A549 (cell line): ENCODE results near the gene CALHM3. TPM values are rescaled to one million over a fixed set of nuclear protein-coding genes. Genes with fewer than 3 reads are reported as not detected.

Experiments used
- ATAC-seq, 2 experiments: fragments of 200-7000 bp in 1 of 2; fragments of >200 bp in 1 of 2; cut with Nextera tagmentation in 1 of 2; cut with Tn5 transposase in 1 of 2; 3 replicates each; pipeline versions ENCODE4 v1.8.0 to v1.9.1; 2018 to 2020; ENCODE audit warnings: mild to moderate bottlenecking in 1 of 2, moderate library complexity in 1 of 2
- CTCF ChIA-PET: fragments of 300-600 bp; sonication (Branson Sonifier 250); formaldehyde crosslinking; extraction: SDS; loops from one replicate; lab custom pipeline; 2021; ENCODE audit warnings: antibody characterized with exemption, inconsistent platforms; lab: Yijun Ruan, JAX
- POLR2A ChIA-PET: fragments of 350-600 bp; formaldehyde crosslinking; extraction: SDS; loops from one replicate; lab custom pipeline; 2021; ENCODE audit warnings: antibody characterized with exemption, inconsistent platforms; lab: Yijun Ruan, JAX
- DNase-seq, 2 experiments: peaks; one replicate each; pipeline versions ENCODE4 v3.0.0 to v3.0.0-alpha.2; 2011 to 2016; ENCODE audit warnings: low read depth in 1 of 2, low spot score in 1 of 2
- FAIRE-seq: peaks from 2 replicates; lab custom pipeline; 2011; peaks lifted over from hg19 to GRCh38; lab: Jason Lieb, UNC
- H3K27ac ChIP-seq, 2 experiments: fragments of >200 bp; sonication (Bioruptor Twin); formaldehyde crosslinking; 3 replicates each; pipeline ENCODE4 v1.5.1; 2016 to 2017
- H3K4me1 ChIP-seq: fragments of >200 bp; sonication (Bioruptor Twin); formaldehyde crosslinking; 3 replicates; pipeline ENCODE4 v1.6.1; 2016
- H3K4me2 ChIP-seq: fragments of >200 bp; sonication (Bioruptor Twin); formaldehyde crosslinking; 3 replicates; pipeline ENCODE4 v1.6.1; 2016
- H3K4me3 ChIP-seq: fragments of >200 bp; sonication (Bioruptor Twin); formaldehyde crosslinking; 3 replicates; pipeline ENCODE4 v1.5.1; 2016
- H3K9me3 ChIP-seq: fragments of >200 bp; sonication (Bioruptor Twin); formaldehyde crosslinking; 3 replicates; pipeline ENCODE4 v1.6.1; 2016
- BHLHE40 ChIP-seq: IDR thresholded peaks from 2 replicates; pipeline ENCODE4 v1.6.1; 2012; ENCODE audit warnings: low read depth, low read length, inconsistent platforms
- CBX2 ChIP-seq: fragments of 200-600 bp; sonication (generic); IDR thresholded peaks from 2 replicates; pipeline ENCODE4 v1.6.1; 2016; ENCODE audit warnings: low read depth, mild to moderate bottlenecking, borderline replicate concordance
- CHD2 ChIP-seq: fragments of 150-350 bp; IDR thresholded peaks from 2 replicates; pipeline ENCODE4 v1.6.1; 2014; ENCODE audit warnings: low read length; ENCODE audit not compliant: partially characterized antibody
- CTCF ChIP-seq: fragments of >200 bp; sonication (Bioruptor Twin); formaldehyde crosslinking; IDR thresholded peaks from 3 replicates; pipeline ENCODE4 v1.5.1; 2016
- E2F6 ChIP-seq: IDR thresholded peaks from 2 replicates; pipeline ENCODE4 v1.6.1; 2012; ENCODE audit warnings: low read depth, borderline replicate concordance
- EP300 ChIP-seq, 2 experiments: fragments of >200 bp; sonication (Bioruptor Twin); formaldehyde crosslinking; IDR thresholded peaks; 2 replicates in 1 of 2; 3 replicates in 1 of 2; pipeline ENCODE4 v1.6.1; 2016 to 2017
- FOSB ChIP-seq: fragments of 250-450 bp; sonication (Bioruptor Pico); IDR thresholded peaks from 2 replicates; pipeline ENCODE4 v1.5.0; 2020; ENCODE audit warnings: mild to moderate bottlenecking, moderate library complexity
- FOSL2 ChIP-seq, 2 experiments: fragments of 450-650 bp in 1 of 2; fragments of >200 bp in 1 of 2; sonication (Bioruptor Twin) in 1 of 2; formaldehyde crosslinking; IDR thresholded peaks; 2 replicates each; pipeline versions ENCODE4 v1.5.0 to v1.6.1; 2016 to 2020; ENCODE audit warnings: mild to moderate bottlenecking in 1 of 2, moderate library complexity in 1 of 2
- JUN ChIP-seq, 2 experiments: fragments of >200 bp; sonication (Bioruptor Twin); formaldehyde crosslinking; IDR thresholded peaks; 2 replicates in 1 of 2; 3 replicates in 1 of 2; pipeline ENCODE4 v1.6.1; 2016 to 2017
- KDM1A ChIP-seq: fragments of 200-600 bp; sonication (generic); IDR thresholded peaks from 2 replicates; pipeline ENCODE4 v1.6.1; 2016; ENCODE audit warnings: low read depth, mild to moderate bottlenecking
- MAZ ChIP-seq: fragments of 150-350 bp; IDR thresholded peaks from 2 replicates; pipeline ENCODE4 v1.6.1; 2014; ENCODE audit warnings: antibody characterized with exemption, low read depth, low read length, borderline replicate concordance
- NFE2L2 ChIP-seq: fragments of 150-350 bp; conservative IDR thresholded peaks from 2 replicates; pipeline ENCODE4 v1.6.1; 2014; ENCODE audit warnings: low read length
- NR3C1 ChIP-seq: fragments of >200 bp; sonication (Bioruptor Twin); formaldehyde crosslinking; IDR thresholded peaks from 3 replicates; pipeline ENCODE4 v1.6.1; 2017
- RAD21 ChIP-seq, 2 experiments: fragments of >200 bp in 1 of 2; sonication (Bioruptor Twin) in 1 of 2; formaldehyde crosslinking in 1 of 2; IDR thresholded peaks in 1 of 2; conservative IDR thresholded peaks in 1 of 2; 2 replicates in 1 of 2; 3 replicates in 1 of 2; pipeline ENCODE4 v1.6.1; 2012 to 2018; ENCODE audit warnings: inconsistent platforms in 1 of 2
- RARB ChIP-seq: fragments of 250-450 bp; sonication (Bioruptor Pico); IDR thresholded peaks from 2 replicates; pipeline ENCODE4 v1.8.0; 2021; ENCODE audit warnings: mild to moderate bottlenecking, moderate library complexity
- RNF2 ChIP-seq: fragments of 200-600 bp; sonication (generic); IDR thresholded peaks from 2 replicates; pipeline ENCODE4 v1.6.1; 2016; ENCODE audit warnings: low read depth, mild to moderate bottlenecking, antibody characterized with exemption, moderate library complexity, borderline replicate concordance
- TP53 ChIP-seq: fragments of 250-450 bp; sonication (Bioruptor Pico); IDR thresholded peaks from 2 replicates; pipeline ENCODE4 v1.5.0; 2021; ENCODE audit warnings: mild to moderate bottlenecking, moderate library complexity
- ZFP36 ChIP-seq: fragments of 450-650 bp; IDR thresholded peaks from 2 replicates; pipeline ENCODE4 v1.6.1; 2014; ENCODE audit warnings: borderline replicate concordance; ENCODE audit not compliant: partially characterized antibody
- WGBS: methylation state at CpG from one replicate; pipeline ENCODE4 v1.1.6; 2017; ENCODE audit errors: missing lambda C conversion rate; 5-methylcytosine and 5-hydroxymethylcytosine counted together
- polyA plus RNA-seq, 4 experiments: library from polyadenylated mRNA; depleted of rRNA in 3 of 4; stranded (reverse); fragments of >200 nt; fragmentation: RNase III in 1 of 4; extraction: RNeasy Plus Mini Kit Qiagen cat#74134 plus additional on column Dnase treatment in 1 of 4; gene quantifications; 2 replicates in 3 of 4; 3 replicates in 1 of 4; pipeline ENCODE4 v1.2.3, GENCODE V29; 2011 to 2017
- TF ChIP-seq, protein P1 (sequence below): fragments of 200-600 bp; sonication (generic); IDR thresholded peaks from 2 replicates; pipeline ENCODE4 v1.6.1; 2016; ENCODE audit warnings: antibody characterized with exemption, mild to moderate bottlenecking, moderate library complexity
- TF ChIP-seq, protein P2 (sequence below): fragments of 450-650 bp; IDR thresholded peaks from 2 replicates; pipeline ENCODE4 v1.6.1; 2014; ENCODE audit warnings: antibody characterized with exemption

CALHM3 gene
- polyA plus RNA-seq, 2 of the 4 experiments (the other 2 are of a cell fraction) = 0.08 to 0.21 TPM

DNA sequence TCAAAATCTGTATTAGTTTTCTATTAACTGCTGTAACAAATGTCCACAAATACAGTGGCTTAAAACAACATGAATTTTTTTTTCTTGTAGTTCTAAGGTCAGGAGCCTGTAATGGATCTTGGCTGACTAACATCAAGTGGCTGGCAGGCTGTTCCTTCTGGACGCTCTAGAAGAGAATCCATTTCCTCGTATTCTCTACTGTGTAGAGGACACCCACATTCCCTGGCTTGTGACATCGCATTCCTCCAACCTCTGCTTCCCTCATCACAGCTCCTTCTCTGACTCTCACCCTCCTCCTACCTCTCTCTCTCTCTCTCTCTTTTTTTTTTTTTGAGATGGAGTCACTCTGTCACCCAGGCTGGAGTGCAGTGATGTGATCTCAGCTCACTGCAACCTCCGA, 15.5 kb downstream of the CALHM3 start:
- no peak for TF ChIP-seq E2F6
- no peak for TF ChIP-seq BHLHE40
- no peak for TF ChIP-seq CBX2
- TF ChIP-seq RNF2 = no peak
- no peak for TF ChIP-seq TP53
- TF ChIP-seq ZFP36 = no peak
- H3K4me3 ChIP-seq = no peak overlapping the region
- H3K9me3 ChIP-seq = no peaks in the 10 kb centered on the region
- no peak overlapping the region for H3K27ac ChIP-seq
- CTCF ChIA-PET = interaction anchor here (1.0 to 2.4 kb wide), 3 partner anchors 9 to 47 kb away, joined by 3 to 9 read pairs (median 3); no protein-coding TSS in a partner anchor
- DNase-seq (peak in 1 of 2 experiments; percentile 23), FAIRE-seq (no peak), ATAC-seq (peak in 1 of 2 experiments; percentile 45; a peak in 3 of 6 replicates)
- WGBS = 52% methylated on average over 4 of the region's 4 CpGs
- no peak overlapping the region for H3K4me2 ChIP-seq
- no peaks in the 10 kb centered on the region for H3K4me1 ChIP-seq
- POLR2A ChIA-PET = no interaction called here

DNA sequence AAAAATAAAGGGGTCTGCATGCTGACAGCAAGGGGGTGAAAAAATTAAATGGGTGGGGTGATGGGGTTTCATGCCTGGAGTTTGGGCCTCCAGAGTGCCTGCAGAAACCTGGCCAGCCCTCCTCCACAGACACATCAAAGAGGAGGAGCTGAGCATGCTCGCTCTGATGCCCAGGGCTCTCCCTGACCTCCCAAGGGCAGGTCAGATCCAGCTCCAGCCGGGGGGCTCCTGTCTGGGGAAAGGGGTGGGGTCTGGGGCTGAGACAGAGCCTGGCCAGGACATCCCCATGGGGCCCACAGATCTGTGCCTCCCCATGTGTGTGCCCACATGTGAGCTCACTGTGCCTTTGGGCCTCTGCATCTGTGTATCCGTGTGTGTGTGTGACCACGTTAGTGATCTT, 19.4 kb downstream of the CALHM3 start:
- no peak for DNase-seq
- ChIA-PET CTCF (no interaction called here), POLR2A (no interaction called here)
- H3K4me3 ChIP-seq = no peak overlapping the region
- TF ChIP-seq RARB (CRISPR knock-in tag) (no peak), CBX2 (no peak), MAZ (no peak), CHD2 (no peak), FOSB (CRISPR knock-in tag) (no peak), CTCF (no peak), EP300 (IDR thresholded peaks at IDR 0.05) (no peak), KDM1A (no peak), JUN (IDR thresholded peaks at IDR 0.05) (no peak), FOSL2 (IDR thresholded peaks at IDR 0.05) (no peak), FOSL2 (CRISPR knock-in tag; IDR thresholded peaks at IDR 0.05) (no peak), NR3C1 (no peak), NFE2L2 (no peak), RAD21 (conservative IDR thresholded peaks at IDR 0.05 in 1 of 2, IDR thresholded peaks at IDR 0.05 in 1 of 2) (no peak)
- TF ChIP-seq, protein P1, sequence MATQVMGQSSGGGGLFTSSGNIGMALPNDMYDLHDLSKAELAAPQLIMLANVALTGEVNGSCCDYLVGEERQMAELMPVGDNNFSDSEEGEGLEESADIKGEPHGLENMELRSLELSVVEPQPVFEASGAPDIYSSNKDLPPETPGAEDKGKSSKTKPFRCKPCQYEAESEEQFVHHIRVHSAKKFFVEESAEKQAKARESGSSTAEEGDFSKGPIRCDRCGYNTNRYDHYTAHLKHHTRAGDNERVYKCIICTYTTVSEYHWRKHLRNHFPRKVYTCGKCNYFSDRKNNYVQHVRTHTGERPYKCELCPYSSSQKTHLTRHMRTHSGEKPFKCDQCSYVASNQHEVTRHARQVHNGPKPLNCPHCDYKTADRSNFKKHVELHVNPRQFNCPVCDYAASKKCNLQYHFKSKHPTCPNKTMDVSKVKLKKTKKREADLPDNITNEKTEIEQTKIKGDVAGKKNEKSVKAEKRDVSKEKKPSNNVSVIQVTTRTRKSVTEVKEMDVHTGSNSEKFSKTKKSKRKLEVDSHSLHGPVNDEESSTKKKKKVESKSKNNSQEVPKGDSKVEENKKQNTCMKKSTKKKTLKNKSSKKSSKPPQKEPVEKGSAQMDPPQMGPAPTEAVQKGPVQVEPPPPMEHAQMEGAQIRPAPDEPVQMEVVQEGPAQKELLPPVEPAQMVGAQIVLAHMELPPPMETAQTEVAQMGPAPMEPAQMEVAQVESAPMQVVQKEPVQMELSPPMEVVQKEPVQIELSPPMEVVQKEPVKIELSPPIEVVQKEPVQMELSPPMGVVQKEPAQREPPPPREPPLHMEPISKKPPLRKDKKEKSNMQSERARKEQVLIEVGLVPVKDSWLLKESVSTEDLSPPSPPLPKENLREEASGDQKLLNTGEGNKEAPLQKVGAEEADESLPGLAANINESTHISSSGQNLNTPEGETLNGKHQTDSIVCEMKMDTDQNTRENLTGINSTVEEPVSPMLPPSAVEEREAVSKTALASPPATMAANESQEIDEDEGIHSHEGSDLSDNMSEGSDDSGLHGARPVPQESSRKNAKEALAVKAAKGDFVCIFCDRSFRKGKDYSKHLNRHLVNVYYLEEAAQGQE = no peak
- TF ChIP-seq, protein P2, sequence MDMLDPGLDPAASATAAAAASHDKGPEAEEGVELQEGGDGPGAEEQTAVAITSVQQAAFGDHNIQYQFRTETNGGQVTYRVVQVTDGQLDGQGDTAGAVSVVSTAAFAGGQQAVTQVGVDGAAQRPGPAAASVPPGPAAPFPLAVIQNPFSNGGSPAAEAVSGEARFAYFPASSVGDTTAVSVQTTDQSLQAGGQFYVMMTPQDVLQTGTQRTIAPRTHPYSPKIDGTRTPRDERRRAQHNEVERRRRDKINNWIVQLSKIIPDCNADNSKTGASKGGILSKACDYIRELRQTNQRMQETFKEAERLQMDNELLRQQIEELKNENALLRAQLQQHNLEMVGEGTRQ = no peak
- no peaks in the 10 kb centered on the region for H3K9me3 ChIP-seq
- no peak overlapping the region for H3K27ac ChIP-seq
- H3K4me2 ChIP-seq = no peak overlapping the region
- no peaks in the 10 kb centered on the region for H3K4me1 ChIP-seq
- 37% methylated on average over 4 of the region's 4 CpGs for WGBS
- ATAC-seq = no peak
- no peak for FAIRE-seq
